H9 (cell line): Measurements from ENCODE around the gene NPAS3. TPM values are rescaled to one million over a fixed set of nuclear protein-coding genes. Genes with fewer than 3 reads are reported as not detected.

Experiments
- DNase-seq: peaks from one replicate; pipeline ENCODE4 v3.0.0-alpha.2; 2017
- H2AFZ ChIP-seq: one replicate; pipeline ENCODE4 v1.6.1; 2013; ENCODE audit warnings: mild to moderate bottlenecking, low read length, control low read depth, moderate library complexity
- H2AK5ac ChIP-seq: 2 replicates; pipeline ENCODE4 v1.6.1; 2013; ENCODE audit warnings: low read length, control low read depth, mixed read lengths; ENCODE audit not compliant: insufficient read length
- H2BK120ac ChIP-seq: one replicate; pipeline ENCODE4 v1.6.1; 2013; ENCODE audit warnings: low read depth, mild to moderate bottlenecking, low read length, control low read depth, inconsistent platforms; ENCODE audit not compliant: poor library complexity, severe bottlenecking
- H2BK12ac ChIP-seq: 2 replicates; pipeline ENCODE4 v1.6.1; 2013; ENCODE audit warnings: low read length, control low read depth, mixed read lengths, low read depth; ENCODE audit not compliant: insufficient read length
- H2BK15ac ChIP-seq: 2 replicates; pipeline ENCODE4 v1.6.1; 2013; ENCODE audit warnings: low read depth, low read length, control low read depth
- H2BK20ac ChIP-seq: one replicate; pipeline ENCODE4 v1.6.1; 2013; ENCODE audit warnings: low read depth, mild to moderate bottlenecking, low read length, control low read depth, inconsistent platforms; ENCODE audit not compliant: poor library complexity, severe bottlenecking
- H2BK5ac ChIP-seq: 2 replicates; pipeline ENCODE4 v1.6.1; 2013; ENCODE audit warnings: low read length, control low read depth, mixed read lengths; ENCODE audit not compliant: insufficient read length
- H3K14ac ChIP-seq: 2 replicates; pipeline ENCODE4 v1.6.1; 2013; ENCODE audit warnings: low read length, control low read depth; ENCODE audit not compliant: insufficient read depth
- H3K18ac ChIP-seq: 2 replicates; pipeline ENCODE4 v1.6.1; 2013; ENCODE audit warnings: low read depth, mild to moderate bottlenecking, mixed read lengths, low read length, control low read depth; ENCODE audit not compliant: insufficient read length
- H3K23ac ChIP-seq: 2 replicates; pipeline ENCODE4 v1.6.1; 2013; ENCODE audit warnings: low read length, control low read depth, mixed read lengths, low read depth; ENCODE audit not compliant: insufficient read length
- H3K23me2 ChIP-seq: 2 replicates; pipeline ENCODE4 v1.6.1; 2013; ENCODE audit warnings: low read depth, mild to moderate bottlenecking, mixed read lengths, low read length, control low read depth; ENCODE audit not compliant: insufficient read length, poor library complexity, severe bottlenecking
- H3K27ac ChIP-seq: 2 replicates; pipeline ENCODE4 v1.5.1; 2013; ENCODE audit warnings: low read length, control low read depth, mixed read lengths, low read depth; ENCODE audit not compliant: insufficient read length
- H3K27me3 ChIP-seq: 2 replicates; pipeline ENCODE4 v1.6.1; 2013; ENCODE audit warnings: low read length, control low read depth, inconsistent platforms; ENCODE audit not compliant: insufficient read depth
- H3K4ac ChIP-seq: 2 replicates; pipeline ENCODE4 v1.6.1; 2013; ENCODE audit warnings: low read depth, mild to moderate bottlenecking, control low read depth, inconsistent platforms, low read length, moderate library complexity
- H3K4me1 ChIP-seq: 2 replicates; pipeline ENCODE4 v1.6.1; 2013; ENCODE audit warnings: low read length, control low read depth, inconsistent platforms; ENCODE audit not compliant: insufficient read depth
- H3K4me2 ChIP-seq: 2 replicates; pipeline ENCODE4 v1.6.1; 2013; ENCODE audit warnings: low read length, control low read depth, mixed read lengths; ENCODE audit not compliant: insufficient read length, insufficient read depth
- H3K56ac ChIP-seq: 2 replicates; pipeline ENCODE4 v1.6.1; 2013; ENCODE audit warnings: low read depth, mild to moderate bottlenecking, mixed read lengths, low read length, control low read depth; ENCODE audit not compliant: insufficient read length
- H3K79me1 ChIP-seq: 2 replicates; pipeline ENCODE4 v1.6.1; 2013; ENCODE audit warnings: low read depth, mild to moderate bottlenecking, moderate library complexity, low read length, control low read depth, inconsistent platforms; ENCODE audit not compliant: insufficient read depth, poor library complexity, severe bottlenecking
- H3K79me2 ChIP-seq: 2 replicates; pipeline ENCODE4 v1.6.1; 2013; ENCODE audit warnings: low read length, control low read depth, inconsistent platforms; ENCODE audit not compliant: insufficient read depth
- H3K9ac ChIP-seq: 2 replicates; pipeline ENCODE4 v1.6.1; 2013; ENCODE audit warnings: low read length, control low read depth, mixed read lengths; ENCODE audit not compliant: insufficient read length; ENCODE audit errors: extremely low read depth
- H3K9me3 ChIP-seq: one replicate; pipeline ENCODE4 v1.6.1; 2013; ENCODE audit warnings: low read depth, low read length, inconsistent platforms; ENCODE audit not compliant: control insufficient read depth
- H3T11ph ChIP-seq: one replicate; pipeline ENCODE4 v1.6.1; 2013; ENCODE audit warnings: mild to moderate bottlenecking, low read length, control low read depth, inconsistent platforms
- H4K20me1 ChIP-seq: one replicate; pipeline ENCODE4 v1.6.1; 2013; ENCODE audit not compliant: control insufficient read depth, insufficient read length, insufficient read depth
- H4K5ac ChIP-seq: 2 replicates; pipeline ENCODE4 v1.6.1; 2013; ENCODE audit warnings: low read depth, mild to moderate bottlenecking, mixed read lengths, low read length, control low read depth; ENCODE audit not compliant: insufficient read length
- H4K8ac ChIP-seq: replicated peaks from 2 replicates; pipeline ENCODE4 v1.6.1; 2013; ENCODE audit warnings: low read length, control low read depth, mixed read lengths, low read depth; ENCODE audit not compliant: insufficient read length
- H4K91ac ChIP-seq: 2 replicates; pipeline ENCODE4 v1.6.1; 2013; ENCODE audit warnings: low read depth, mild to moderate bottlenecking, moderate library complexity, mixed read lengths, low read length, control low read depth; ENCODE audit not compliant: insufficient read length
- H3K27ac Mint-ChIP-seq, 3 experiments: 2 replicates in 2 of 3; 3 replicates in 1 of 3; pipeline ENCODE4 v1.8.0; 2020 to 2021; ENCODE audit warnings: mixed read lengths in 3 of 3, mild to moderate bottlenecking in 1 of 3, moderate library complexity in 1 of 3
- H3K27me3 Mint-ChIP-seq: 2 replicates; pipeline ENCODE4 v1.8.0; 2021; ENCODE audit warnings: low read depth, mild to moderate bottlenecking, moderate library complexity, mixed read lengths
- H3K36me3 Mint-ChIP-seq, 3 experiments: 2 replicates in 2 of 3; 3 replicates in 1 of 3; pipeline ENCODE4 v1.8.0; 2020 to 2021; ENCODE audit warnings: low read depth in 3 of 3, mixed read lengths in 3 of 3; ENCODE audit not compliant: insufficient read depth in 1 of 3
- H3K4me1 Mint-ChIP-seq, 2 experiments: 2 replicates each; pipeline ENCODE4 v1.8.0; 2020; ENCODE audit warnings: mixed read lengths in 2 of 2
- H3K4me3 Mint-ChIP-seq, 2 experiments: 2 replicates in 1 of 2; 3 replicates in 1 of 2; pipeline ENCODE4 v1.8.0; 2020 to 2021; ENCODE audit warnings: mild to moderate bottlenecking in 2 of 2, mixed read lengths in 2 of 2, moderate library complexity in 1 of 2
- H3K9me3 Mint-ChIP-seq, 2 experiments: 2 replicates in 1 of 2; 3 replicates in 1 of 2; pipeline ENCODE4 v1.8.0; 2020; ENCODE audit warnings: mild to moderate bottlenecking in 2 of 2, mixed read lengths in 2 of 2, moderate library complexity in 1 of 2
- WGBS: extraction: QIAGEN DNeasy Blood & Tissue Kit; methylation state at CpG from one replicate; pipeline ENCODE4 v1.1.7; 2013; ENCODE audit warnings: missing lambda C conversion rate, low lambda C conversion rate, mixed read lengths; ENCODE audit not compliant: insufficient read length; ENCODE audit errors: extremely low coverage; 5-methylcytosine and 5-hydroxymethylcytosine counted together
- total RNA-seq: library from RNA; stranded (reverse); gene quantifications from 2 replicates; pipeline ENCODE4 v1.2.1, GENCODE V29; 2021
- TF ChIP-seq, protein P1 (sequence below): fragments of 200-600 bp; sonication (generic); conservative IDR thresholded peaks from 3 replicates; pipeline ENCODE4 v1.8.0; 2021; ENCODE audit warnings: antibody characterized with exemption, mild to moderate bottlenecking

The NPAS3 gene
- total RNA-seq, 1 experiment from 2014 or later = 0.17 TPM

DNA sequence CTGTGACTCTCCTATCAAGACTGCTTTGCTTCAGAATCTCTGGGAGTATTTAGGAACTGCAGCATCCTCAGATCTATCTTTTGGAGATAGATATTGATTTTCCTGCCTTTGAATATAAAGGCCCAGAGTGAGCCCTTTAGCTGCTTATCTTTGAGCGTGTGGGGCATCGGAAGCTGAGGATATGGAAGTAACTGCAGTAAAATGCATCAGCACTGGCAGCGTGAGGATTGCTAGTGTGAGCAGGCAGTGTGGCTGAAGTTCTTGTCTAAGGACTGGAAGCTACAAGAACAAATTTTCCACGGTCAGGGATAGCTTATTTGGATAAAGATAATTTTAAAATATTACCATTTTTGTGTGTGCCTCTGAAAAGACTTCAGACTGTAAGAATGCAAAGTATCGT lies 474.7 kb downstream of the NPAS3 start:
- H3K79me2 ChIP-seq = no peaks in the 10 kb centered on the region
- H3K9me3 ChIP-seq = peaks cover 3% of the 10 kb centered on the region
- H3K79me1 ChIP-seq = no peaks in the 10 kb centered on the region
- no peak overlapping the region for H3T11ph ChIP-seq
- no peak overlapping the region for H3K27ac ChIP-seq
- no peak overlapping the region for H3K18ac ChIP-seq
- no peak for DNase-seq
- H3K27me3 ChIP-seq = no peaks in the 10 kb centered on the region
- H2BK20ac ChIP-seq = no peak overlapping the region
- no peak overlapping the region for H2AK5ac ChIP-seq
- H3K36me3 Mint-ChIP-seq = 0 out of 7 replicates have a peak, but pooled peaks cover 0 to 5% (median 3%) of the 10 kb centered on the region in 3 experiments
- no peak overlapping the region for H3K4me3 Mint-ChIP-seq
- peaks cover 5 to 6% of the 10 kb centered on the region in 2 experiments for H3K4me1 Mint-ChIP-seq
- no peak overlapping the region for H3K14ac ChIP-seq
- peaks cover under 1 to 8% of the 10 kb centered on the region in 2 experiments; a peak in 3 of 5 replicates for H3K9me3 Mint-ChIP-seq
- no peak overlapping the region for H3K4me2 ChIP-seq
- peak overlapping the region in 2 of 3 experiments; percentile 21 to 30; a peak in 1 of 7 replicates for H3K27ac Mint-ChIP-seq
- H3K4ac ChIP-seq = no peak overlapping the region
- H4K8ac ChIP-seq = no peak overlapping the region
- peak overlapping the region; percentile 10 for H2AFZ ChIP-seq
- no peaks in the 10 kb centered on the region for H3K27me3 Mint-ChIP-seq
- H4K5ac ChIP-seq = no peak overlapping the region
- no peaks in the 10 kb centered on the region for H3K4me1 ChIP-seq
- TF ChIP-seq, protein P1, sequence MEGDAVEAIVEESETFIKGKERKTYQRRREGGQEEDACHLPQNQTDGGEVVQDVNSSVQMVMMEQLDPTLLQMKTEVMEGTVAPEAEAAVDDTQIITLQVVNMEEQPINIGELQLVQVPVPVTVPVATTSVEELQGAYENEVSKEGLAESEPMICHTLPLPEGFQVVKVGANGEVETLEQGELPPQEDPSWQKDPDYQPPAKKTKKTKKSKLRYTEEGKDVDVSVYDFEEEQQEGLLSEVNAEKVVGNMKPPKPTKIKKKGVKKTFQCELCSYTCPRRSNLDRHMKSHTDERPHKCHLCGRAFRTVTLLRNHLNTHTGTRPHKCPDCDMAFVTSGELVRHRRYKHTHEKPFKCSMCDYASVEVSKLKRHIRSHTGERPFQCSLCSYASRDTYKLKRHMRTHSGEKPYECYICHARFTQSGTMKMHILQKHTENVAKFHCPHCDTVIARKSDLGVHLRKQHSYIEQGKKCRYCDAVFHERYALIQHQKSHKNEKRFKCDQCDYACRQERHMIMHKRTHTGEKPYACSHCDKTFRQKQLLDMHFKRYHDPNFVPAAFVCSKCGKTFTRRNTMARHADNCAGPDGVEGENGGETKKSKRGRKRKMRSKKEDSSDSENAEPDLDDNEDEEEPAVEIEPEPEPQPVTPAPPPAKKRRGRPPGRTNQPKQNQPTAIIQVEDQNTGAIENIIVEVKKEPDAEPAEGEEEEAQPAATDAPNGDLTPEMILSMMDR = no peak
- no peak overlapping the region for H3K9ac ChIP-seq
- no peaks in the 10 kb centered on the region for H3K23me2 ChIP-seq
- no peak overlapping the region for H2BK15ac ChIP-seq
- H4K20me1 ChIP-seq = no peaks in the 10 kb centered on the region
- no peak overlapping the region for H2BK5ac ChIP-seq
- no peak overlapping the region for H2BK12ac ChIP-seq
- no peak overlapping the region for H3K23ac ChIP-seq
- no CpG with 5 or more reads among the region's 5 CpGs for WGBS
- no peak overlapping the region for H2BK120ac ChIP-seq
- no peak overlapping the region for H4K91ac ChIP-seq
- H3K56ac ChIP-seq = no peak overlapping the region
